Inflammatory macrophage treated with lipopolysaccharide for 1 hour (primary cell): Measurements from ENCODE around the gene SNX3.
"Not testable (repeated sequence)": the region's sequence is repeated elsewhere in the genome, so short reads cannot be mapped to it uniquely, and the experiment has no call there.

Source experiments
- DNase-seq, 2 donors: peaks; one replicate each; pipeline ENCODE4 v3.0.0-alpha.2; 2020 to 2022

The SNX3 gene

GRCh38 chr6:108260809-108261569 lies at the start of gene SNX3:
TSS of gene SNX3 (minus strand) at chr6:108261040. CDS start at chr6:108260921, 119 bp downstream.
- peak; percentile 91 to 94 for DNase-seq

GRCh38 chr6:108309844-108310243 lies 49.0 kb upstream of the SNX3 start:
- DNase-seq: no peak

GRCh38 chr6:108308641-108309040 lies 47.8 kb upstream of the SNX3 start:
- DNase-seq: not testable (repeated sequence)

GRCh38 chr6:108304646-108305045 lies 43.8 kb upstream of the SNX3 start:
- no peak for DNase-seq

- no peak for DNase-seq
Measured at GRCh38 chr6:108302386-108302785, 41.5 kb upstream of the SNX3 start.

GRCh38 chr6:108295676-108296075 lies 34.8 kb upstream of the SNX3 start:
- no peak for DNase-seq

GRCh38 chr6:108294727-108295625 lies 34.1 kb upstream of the SNX3 start, which contains the start of gene AFG1L:
TSS of gene AFG1L (plus strand) at chr6:108295054. CDS start at chr6:108295080, 26 bp downstream.
- DNase-seq: peak; percentile 85 to 88

- DNase-seq: no peak
Measured at GRCh38 chr6:108294297-108294726, 33.5 kb upstream of the SNX3 start.

- no peak for DNase-seq
Measured at GRCh38 chr6:108293527-108294296, 32.9 kb upstream of the SNX3 start.

GRCh38 chr6:108292561-108292960 lies 31.7 kb upstream of the SNX3 start:
- not testable (repeated sequence) for DNase-seq

GRCh38 chr6:108291091-108291490 lies 30.3 kb upstream of the SNX3 start:
- DNase-seq: no peak

GRCh38 chr6:108288742-108289141 lies 27.9 kb upstream of the SNX3 start:
- no peak for DNase-seq

- no peak for DNase-seq
Measured at GRCh38 chr6:108287373-108287772, 26.5 kb upstream of the SNX3 start.

GRCh38 chr6:108286366-108286765 lies 25.5 kb upstream of the SNX3 start:
- no peak for DNase-seq

GRCh38 chr6:108285381-108285780 lies 24.5 kb upstream of the SNX3 start:
- no peak for DNase-seq

GRCh38 chr6:108277831-108278230 lies 17.0 kb upstream of the SNX3 start:
- no peak for DNase-seq

- no peak for DNase-seq
Measured at GRCh38 chr6:108277295-108277694, 16.5 kb upstream of the SNX3 start.

- no peak for DNase-seq
Measured at GRCh38 chr6:108275976-108276375, 15.1 kb upstream of the SNX3 start.

- DNase-seq: no peak
Measured at GRCh38 chr6:108274546-108274945, 13.7 kb upstream of the SNX3 start.

GRCh38 chr6:108269955-108270354 lies 9.1 kb upstream of the SNX3 start:
- DNase-seq: not testable (repeated sequence)

- no peak for DNase-seq
Measured at GRCh38 chr6:108268845-108269244, 8.0 kb upstream of the SNX3 start.

GRCh38 chr6:108263371-108263770 lies 2.5 kb upstream of the SNX3 start:
- DNase-seq: no peak
